Activated T-cell treated with anti-CD3 and anti-CD28 coated beads for 4 hours (primary cell): ENCODE results near the gene RAB11FIP2.

ENCODE experiments used
- DNase-seq: peaks from one replicate; pipeline ENCODE4 v3.0.0-alpha.2; 2020

RAB11FIP2 gene

DNA sequence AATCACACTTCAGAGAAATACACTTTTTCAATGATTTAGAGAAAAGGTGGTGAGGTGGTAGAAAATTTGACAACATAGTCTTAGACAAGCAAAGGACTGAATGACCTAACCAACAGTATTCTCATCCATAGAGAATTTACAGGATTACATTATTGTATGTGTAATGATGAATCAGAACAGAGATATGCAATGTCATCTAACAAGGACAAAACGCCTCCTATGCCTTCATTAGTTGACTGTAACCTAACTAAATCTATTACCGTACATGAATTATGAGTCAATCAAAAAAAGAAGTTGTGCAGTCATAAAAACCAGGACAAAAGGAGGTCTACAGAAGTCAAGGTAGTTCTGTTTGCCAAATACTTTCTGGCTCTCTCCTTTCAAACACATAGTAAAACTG, 66.5 kb downstream of the RAB11FIP2 start:
- no peak for DNase-seq

DNA sequence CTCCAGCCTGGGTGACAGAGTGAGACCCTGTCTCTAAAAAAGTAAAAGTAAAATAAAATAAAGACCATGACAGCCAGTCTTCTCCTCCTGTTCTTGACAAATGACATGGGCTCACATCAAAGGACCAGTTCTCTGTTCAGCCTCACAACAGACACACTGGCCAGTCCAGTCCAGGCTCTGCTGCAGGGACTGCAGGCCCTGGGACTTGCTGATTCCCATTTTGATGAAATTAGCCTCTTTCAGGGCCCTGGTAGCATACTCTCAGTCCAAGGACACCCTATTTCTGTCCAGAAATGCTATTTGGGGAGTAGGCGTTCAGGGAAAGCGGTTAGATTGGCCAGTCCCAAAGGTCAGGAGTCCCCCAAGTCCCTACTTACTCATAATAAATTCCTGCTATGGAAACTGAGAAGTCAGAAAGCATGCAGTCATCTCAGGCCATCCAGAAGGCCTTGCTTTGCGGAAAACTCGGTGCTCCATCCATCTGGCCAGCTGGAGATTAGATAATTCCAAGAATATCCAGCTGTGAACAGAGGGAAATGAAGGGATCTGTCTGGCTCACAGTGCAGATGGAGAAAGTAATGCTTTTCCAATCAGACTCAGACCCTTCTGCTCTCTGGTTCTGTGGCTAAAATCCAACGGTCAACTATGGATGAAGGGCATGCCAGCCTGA, 74.4 kb downstream of the RAB11FIP2 start:
- DNase-seq = no peak

DNA sequence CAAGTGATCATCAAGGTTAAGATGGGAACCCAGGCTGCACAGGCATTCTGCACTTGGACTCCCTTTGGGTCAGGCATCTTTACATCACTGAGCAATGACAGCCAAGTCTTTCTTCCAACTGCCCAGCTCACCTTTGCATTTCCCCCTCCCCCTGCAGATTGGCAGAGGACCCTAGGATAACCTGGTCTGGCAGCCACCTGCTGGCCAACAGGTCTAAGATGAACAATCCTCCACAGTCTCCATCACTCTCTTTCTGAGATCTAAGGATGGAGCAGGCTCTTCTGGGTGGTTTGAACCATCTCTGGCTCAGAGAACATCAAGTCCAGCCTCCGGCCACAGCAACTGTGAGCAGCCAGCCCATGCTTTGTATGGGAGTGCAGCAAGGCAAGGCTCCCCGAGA, 75.8 kb downstream of the RAB11FIP2 start:
- no peak for DNase-seq

DNA sequence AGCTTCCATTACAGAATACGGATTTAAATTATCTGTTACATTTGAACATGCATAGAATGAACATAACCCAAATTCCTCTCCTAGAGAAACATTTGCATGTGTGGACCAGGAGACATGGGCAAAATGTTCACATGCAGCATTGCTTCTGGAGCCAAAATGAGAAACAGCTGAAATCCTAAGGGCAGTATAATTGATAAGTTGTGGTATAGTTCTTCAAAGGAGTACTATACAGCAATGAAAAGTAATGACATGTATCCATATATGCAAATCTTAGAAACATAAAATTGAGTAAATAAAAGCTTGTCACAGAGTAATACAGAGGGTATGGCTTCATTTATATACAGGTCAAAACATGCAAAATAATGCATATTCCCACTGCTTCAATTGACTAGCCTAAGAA, 77.1 kb downstream of the RAB11FIP2 start:
- no peak for DNase-seq

DNA sequence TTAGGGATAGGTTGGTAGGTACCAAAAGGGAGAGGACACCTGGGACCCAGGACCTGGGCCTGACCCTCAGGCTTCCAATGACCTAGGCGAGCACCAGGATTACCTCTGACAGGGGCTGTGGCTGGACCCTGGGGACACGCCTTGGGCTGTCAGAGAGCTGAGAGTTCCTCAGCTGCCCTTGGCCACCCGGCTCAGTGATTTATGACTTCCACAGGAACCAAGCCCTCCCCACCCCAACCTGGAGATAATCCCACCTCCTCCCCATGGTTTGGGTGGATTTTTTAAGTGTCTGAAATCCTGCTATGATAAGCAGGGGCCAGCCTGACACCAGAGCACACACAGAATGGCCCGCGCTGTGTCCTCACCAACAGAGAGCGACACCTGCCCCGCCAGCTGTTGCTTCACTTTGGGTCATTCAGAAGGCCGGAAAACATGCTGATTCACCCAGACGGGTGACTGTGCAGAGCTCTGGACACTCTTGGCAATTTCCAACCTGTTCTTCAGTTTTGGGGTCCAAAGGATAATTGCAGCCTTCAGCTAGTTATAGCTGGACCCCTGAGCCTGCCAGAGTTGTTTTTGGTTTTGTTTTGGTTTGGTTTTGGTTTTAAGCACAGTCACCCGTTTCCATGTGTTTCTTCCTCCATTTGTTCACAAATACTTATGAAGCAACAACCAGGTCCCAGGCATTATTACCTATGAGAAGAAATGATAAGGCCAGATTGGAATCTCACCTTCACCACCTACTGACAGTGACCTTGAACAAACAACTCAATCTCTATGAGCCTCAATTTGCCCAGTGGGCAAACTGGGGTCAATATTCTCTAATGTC, 78.2 kb downstream of the RAB11FIP2 start:
- no peak for DNase-seq

DNA sequence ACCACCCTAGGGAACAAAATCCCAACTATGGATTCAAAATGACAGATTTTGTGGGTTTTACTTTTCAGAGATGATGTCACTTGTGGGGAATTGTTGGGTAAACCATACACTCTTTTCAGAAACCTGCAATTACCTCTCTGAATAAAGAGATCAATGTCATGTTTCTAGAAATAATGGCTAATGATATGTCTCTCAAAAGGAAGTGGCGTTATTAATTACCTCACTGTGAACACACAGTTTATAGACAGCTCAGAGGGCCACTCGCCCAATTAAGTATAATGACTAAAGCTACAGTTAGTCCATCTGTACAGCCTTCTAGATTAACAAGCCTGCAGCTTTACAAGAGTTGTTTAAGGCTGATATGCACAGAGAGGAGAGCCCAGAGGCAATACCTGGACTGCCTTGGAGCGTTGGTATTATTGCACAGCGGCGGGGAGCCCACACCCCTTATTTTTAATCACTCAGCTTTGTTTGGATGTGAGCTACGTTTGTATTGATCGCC, 79.5 kb downstream of the RAB11FIP2 start:
- no peak for DNase-seq

DNA sequence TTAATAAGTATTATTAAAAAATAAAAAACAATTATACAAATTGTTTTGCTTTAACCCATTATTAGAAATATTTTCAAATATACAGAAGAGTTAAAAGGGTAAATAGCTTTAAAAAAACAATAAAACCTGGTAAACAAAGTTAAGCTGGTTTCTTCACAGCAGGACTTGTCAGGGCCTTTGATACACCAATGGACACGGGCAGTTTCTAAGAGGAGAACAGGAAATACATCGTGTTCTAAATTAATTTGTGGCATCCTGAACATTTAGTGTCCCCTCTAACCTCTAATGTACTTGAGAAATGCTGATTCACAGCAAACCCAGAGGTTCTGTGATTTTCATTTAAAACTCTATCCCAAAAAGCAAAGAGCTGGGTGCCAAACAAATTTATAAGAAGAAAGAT, 80.8 kb downstream of the RAB11FIP2 start:
- no peak for DNase-seq

DNA sequence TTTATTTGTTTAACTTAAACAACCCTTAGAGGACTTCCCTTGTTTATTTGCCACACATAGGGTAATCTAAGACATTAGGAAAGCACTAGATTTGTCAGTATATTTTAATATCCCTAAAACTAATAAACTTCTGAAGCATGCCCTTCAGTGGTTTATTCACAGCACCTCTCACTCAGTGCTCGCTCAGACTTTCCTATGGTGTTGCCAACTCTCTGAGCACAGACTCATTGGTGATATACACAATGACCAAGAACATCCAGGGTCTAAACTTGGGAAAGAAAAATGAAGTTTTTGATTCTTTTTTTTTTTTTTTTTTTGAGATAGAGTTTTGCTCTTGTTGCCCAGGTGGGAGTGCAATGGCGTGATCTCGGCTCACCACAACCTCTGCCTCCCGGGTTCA, 82.2 kb downstream of the RAB11FIP2 start:
- no peak for DNase-seq

DNA sequence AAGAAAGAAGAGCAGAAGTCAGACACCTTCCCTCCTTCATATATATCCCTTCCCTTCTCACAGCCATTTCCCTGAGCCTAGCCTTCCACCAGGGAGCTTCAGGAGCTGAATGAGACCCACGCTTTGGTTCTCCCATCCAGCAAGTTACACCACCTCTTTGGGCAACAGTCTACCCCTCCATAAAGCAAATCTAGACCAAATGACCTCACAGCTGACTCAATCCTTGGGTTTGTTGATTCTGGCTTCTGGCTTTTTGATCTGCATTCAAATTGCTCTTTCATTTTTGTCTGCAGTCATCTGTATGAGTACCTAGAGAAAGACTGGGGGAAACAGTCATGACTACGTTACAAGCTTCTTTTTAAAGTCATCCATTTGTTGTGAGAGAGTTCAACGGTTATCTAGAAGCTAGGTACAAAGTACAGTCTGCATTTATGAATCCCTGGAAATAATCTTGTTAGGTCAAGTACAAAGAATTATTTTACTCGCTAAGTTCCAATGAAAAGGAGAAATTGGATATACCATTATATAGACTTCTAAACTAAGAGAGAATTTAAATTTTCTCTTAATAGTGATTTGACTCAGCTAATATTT, 86.3 kb downstream of the RAB11FIP2 start:
- DNase-seq = no peak

DNA sequence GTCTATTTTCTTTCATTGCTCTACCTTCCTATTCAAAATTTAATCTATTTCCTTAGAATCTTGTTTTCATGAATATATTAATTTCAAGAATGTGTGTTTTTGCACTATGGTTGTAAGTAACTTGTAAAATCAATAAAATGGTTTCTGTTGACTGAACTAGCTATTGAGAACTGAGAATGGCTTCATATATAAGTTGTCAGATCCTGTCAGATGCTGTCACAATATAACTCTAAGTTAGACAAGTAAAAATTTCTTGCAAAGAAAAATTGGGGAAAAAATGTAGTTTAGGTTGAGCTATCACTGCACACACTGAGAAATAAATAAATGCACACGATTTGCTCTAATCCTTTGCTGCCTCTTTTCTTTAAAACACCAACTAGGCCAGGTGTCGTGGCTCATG, 89.8 kb downstream of the RAB11FIP2 start:
- DNase-seq = no peak

DNA sequence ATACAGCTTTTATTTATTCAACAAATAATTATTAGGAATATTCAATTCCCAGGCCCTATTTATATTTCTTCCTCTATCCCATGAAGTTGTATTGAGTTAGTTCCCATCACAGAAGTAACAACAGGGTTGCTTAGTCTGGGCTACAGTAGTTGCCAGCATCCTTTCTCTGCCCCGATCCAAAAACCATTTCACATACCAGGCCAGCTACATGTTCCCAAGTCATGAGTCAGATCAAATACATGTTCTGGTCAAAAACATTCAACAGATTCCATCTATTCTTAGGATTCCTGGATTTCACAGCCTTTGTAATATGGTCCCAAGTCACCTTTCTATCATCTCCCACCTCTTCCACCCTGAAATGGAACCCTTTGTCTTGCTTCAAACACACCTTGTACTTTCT, 91.6 kb downstream of the RAB11FIP2 start:
- DNase-seq = no peak
